Spinal cord (tissue), 10 donors: ENCODE results near the gene SYNGR2. TPM values are rescaled to one million over a fixed set of nuclear protein-coding genes. Genes with fewer than 3 reads are reported as not detected.

Experiments used
- DNase-seq, 6 donors: peaks; one replicate each; pipeline versions ENCODE4 v3.0.0 to v3.0.0-alpha.2; 2013 to 2015; ENCODE audit warnings: low spot score in 6 of 6, low read depth in 4 of 6
- H3K27ac ChIP-seq: one replicate; pipeline ENCODE4 v1.5.1; 2013; ENCODE audit warnings: low read depth, low read length, control low read depth
- H3K27me3 ChIP-seq: one replicate; pipeline ENCODE4 v1.6.1; 2013; ENCODE audit warnings: low read length; ENCODE audit not compliant: control insufficient read depth, insufficient read depth
- H3K36me3 ChIP-seq: one replicate; pipeline ENCODE4 v1.6.1; 2013; ENCODE audit warnings: low read length; ENCODE audit not compliant: control insufficient read depth, insufficient read depth
- H3K4me1 ChIP-seq: one replicate; pipeline ENCODE4 v1.6.1; 2013; ENCODE audit warnings: low read length; ENCODE audit not compliant: control insufficient read depth, insufficient read depth
- H3K4me3 ChIP-seq: one replicate; pipeline ENCODE4 v1.5.1; 2013; ENCODE audit warnings: low read depth, low read length, control low read depth
- H3K9me3 ChIP-seq: one replicate; pipeline ENCODE4 v1.6.1; 2013; ENCODE audit warnings: low read length; ENCODE audit not compliant: control insufficient read depth, insufficient read depth
- WGBS: methylation state at CpG from one replicate; pipeline ENCODE4 v1.1.5; 2013; ENCODE audit warnings: missing lambda C conversion rate; ENCODE audit not compliant: insufficient coverage; 5-methylcytosine and 5-hydroxymethylcytosine counted together
- polyA plus RNA-seq, 2 donors: library from polyadenylated mRNA; unstranded; fragments of 120-200 nt; gene quantifications; one replicate each; pipeline ENCODE4 v1.2.1, GENCODE V29; 2013; ENCODE audit not compliant: insufficient read length in 2 of 2
- total RNA-seq, 2 donors: library from RNA; depleted of rRNA in 1 of 2; stranded (reverse); fragments of 120-200 nt in 1 of 2; fragments of >200 nt in 1 of 2; gene quantifications; one replicate each; pipeline versions ENCODE4 v1.2.3 to v1.2.4, GENCODE V29; 2013 to 2014
- donor health status: healthy.

SYNGR2 gene
- total and polyA plus RNA-seq, 4 donors, result 16.7 to 33.6 (median 21.9) TPM

DNA sequence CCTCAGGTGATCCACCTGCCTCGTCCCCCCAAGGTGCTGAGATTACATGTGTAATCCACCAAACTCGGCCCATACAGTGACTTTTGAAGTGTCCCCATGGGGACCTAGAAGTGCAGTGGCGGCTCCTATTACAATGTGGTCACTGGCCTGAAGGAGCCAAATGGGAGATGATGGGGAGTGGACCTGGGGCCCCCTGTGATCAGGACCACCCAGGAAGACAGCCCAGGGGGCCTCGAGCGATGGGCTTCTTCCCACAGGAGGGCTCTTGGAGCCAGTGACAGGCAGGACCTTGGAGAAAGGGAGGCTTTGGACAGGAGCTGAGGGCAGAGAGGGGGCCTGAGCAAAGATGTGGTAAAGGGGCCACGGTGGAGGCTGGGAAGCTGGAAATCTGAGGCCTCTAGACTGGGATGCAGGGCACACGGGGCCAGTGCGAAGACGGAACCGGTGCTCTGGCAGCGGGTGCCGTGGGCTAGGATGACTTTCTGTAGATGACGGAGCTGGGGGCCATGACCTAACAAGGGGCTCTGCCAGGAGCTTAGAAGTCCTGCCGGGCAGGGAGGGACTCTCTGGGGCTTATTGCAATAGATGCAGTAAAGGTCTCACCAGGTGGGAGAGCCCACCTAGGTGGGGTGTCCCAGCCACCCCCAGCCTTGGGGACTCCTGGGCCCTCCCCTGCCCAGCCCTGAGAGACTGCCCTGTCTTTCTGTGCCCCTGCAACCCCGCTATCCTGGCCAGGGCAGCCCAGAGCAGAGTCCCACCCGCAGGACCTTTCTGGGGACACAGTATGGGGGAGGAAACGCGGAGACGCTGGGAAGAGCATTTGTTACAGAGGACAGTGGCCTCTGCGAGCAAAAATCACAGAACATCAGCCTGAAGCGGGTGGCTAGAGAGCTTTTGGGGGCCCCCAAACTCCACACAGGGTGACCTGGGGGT is 24.9 kb upstream of the SYNGR2 start:
- peaks cover 54% of the 10 kb centered on the region for H3K4me1 ChIP-seq
- H3K27ac ChIP-seq, result peak overlapping the region; percentile 82

DNA sequence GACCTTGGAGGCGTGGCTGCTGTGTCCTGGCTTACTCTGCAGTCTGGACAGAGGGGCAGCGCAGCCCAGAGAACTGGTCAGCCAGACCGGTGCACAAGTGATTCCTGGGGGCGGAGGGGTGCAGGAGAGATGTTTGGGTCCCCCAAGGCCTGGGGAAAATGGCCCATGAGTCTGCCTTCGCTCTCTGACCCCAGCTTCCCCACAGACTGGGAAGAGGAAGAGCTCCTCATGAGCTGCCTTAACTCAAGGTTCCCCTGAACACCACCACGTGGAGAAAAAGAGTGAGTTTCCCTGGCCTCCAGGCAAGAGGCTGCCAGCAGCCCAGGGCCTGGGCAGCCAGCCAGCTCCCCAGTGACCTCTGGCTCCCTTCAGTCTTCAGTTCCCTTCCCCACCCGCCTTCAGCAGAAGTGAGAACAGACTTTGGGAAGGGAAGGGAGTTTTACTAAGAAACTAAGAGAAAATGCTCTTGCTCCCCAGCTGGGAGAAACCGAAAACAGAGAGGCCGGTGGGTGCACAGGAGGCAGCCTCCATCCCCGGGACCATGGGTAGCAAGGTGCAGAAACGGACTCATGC is 24.1 kb upstream of the SYNGR2 start:
- peak overlapping the region; percentile 82 for H3K27ac ChIP-seq
- 75% methylated on average over 9 of the region's 11 CpGs for WGBS
- H3K4me3 ChIP-seq, result no peak overlapping the region
- H3K9me3 ChIP-seq, result no peaks in the 10 kb centered on the region
- peaks cover 54% of the 10 kb centered on the region for H3K4me1 ChIP-seq
- H3K27me3 ChIP-seq, result peaks cover 2% of the 10 kb centered on the region
- peak; percentile 27 to 91 (median 53) for DNase-seq
- H3K36me3 ChIP-seq, result no peaks in the 10 kb centered on the region

More for the DNA sequence above, 24.9 kb upstream of the SYNGR2 start:
- H3K4me3 ChIP-seq, result no peak overlapping the region
- DNase-seq, result no peak
- H3K36me3 ChIP-seq, result no peaks in the 10 kb centered on the region
- 86% methylated on average over 17 of the region's 21 CpGs for whole genome bisulfite sequencing
- H3K9me3 ChIP-seq, result no peaks in the 10 kb centered on the region
- peaks cover 2% of the 10 kb centered on the region for H3K27me3 ChIP-seq

DNA sequence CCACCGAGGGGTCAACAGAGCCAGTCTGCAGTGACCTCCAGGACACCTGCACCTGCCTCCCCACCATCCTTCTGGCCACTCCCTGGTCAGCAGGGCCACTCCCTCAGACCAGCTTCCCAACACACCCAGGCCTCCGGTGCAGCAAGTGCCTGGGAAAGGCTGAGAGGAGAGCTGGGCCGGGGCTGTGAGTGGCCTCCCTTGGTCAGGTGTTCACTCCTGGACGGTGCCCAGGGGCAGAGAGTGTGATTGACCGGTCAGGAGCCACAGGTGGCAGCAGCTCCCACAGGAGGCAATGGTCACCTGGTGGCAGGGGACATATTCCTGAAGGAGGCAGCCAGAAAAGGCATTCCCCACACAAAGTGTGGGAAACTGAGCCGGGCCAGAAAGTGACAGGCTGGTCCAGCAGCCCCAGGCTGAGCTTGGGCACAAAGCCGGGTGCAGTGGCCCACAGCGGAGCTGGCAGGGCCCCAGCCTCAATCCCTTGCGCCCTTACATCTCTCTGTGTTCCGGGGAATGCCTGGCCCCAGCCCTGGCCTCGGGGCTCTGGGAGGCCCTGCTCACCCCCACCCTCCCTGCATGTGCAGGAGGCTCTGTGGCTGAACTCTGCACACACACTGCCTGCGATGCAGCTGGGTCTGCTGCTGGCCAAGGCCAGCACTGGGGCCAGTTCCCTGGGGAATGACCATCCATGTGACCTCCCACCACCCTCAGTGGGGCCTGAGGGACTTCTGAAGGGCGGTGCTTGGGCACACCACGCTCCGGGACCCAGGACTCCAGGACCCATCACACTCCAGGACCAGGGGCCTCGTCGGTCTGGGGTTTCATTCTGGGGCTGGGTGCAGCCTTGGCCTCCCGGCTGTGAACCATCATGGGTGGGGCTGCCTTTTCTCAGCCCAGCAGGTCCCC is 23.4 kb upstream of the SYNGR2 start:
- no peaks in the 10 kb centered on the region for H3K36me3 ChIP-seq
- WGBS, result 62% methylated on average over 18 of the region's 18 CpGs
- DNase-seq, result peak in 1 of 6 donors; percentile 66
- H3K4me3 ChIP-seq, result no peak overlapping the region
- peaks cover 54% of the 10 kb centered on the region for H3K4me1 ChIP-seq
- peak overlapping the region; percentile 82 for H3K27ac ChIP-seq
- H3K27me3 ChIP-seq, result peaks cover 2% of the 10 kb centered on the region
- H3K9me3 ChIP-seq, result no peaks in the 10 kb centered on the region

DNA sequence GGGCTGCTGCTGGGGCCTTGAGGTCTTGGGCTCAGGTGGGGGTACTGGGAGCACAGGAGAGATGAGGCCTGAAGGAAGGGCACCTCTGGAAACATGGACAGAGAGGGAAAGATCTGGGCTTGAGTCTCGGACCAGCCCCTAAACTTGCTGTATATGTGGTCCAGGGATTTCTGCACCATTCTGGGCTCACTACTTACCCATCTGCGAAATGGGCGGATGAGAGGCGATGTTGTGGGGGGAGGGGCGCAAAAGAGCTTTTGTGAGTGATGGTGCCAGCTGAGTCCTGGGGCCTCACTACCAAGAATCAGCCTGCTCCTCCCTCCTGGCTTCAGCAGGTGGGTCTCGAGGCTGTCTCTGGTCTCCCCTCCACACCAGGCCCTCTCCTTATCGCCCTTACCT is 21.9 kb upstream of the SYNGR2 start:
- Histone ChIP-seq H3K4me1 (peaks cover 45% of the 10 kb centered on the region), H3K27me3 (peaks cover 1% of the 10 kb centered on the region), H3K36me3 (no peaks in the 10 kb centered on the region), H3K9me3 (no peaks in the 10 kb centered on the region), H3K4me3 (no peak overlapping the region), H3K27ac (no peak overlapping the region)
- no CpG with 5 or more reads among the region's 7 CpGs for WGBS
- DNase-seq, result no peak

DNA sequence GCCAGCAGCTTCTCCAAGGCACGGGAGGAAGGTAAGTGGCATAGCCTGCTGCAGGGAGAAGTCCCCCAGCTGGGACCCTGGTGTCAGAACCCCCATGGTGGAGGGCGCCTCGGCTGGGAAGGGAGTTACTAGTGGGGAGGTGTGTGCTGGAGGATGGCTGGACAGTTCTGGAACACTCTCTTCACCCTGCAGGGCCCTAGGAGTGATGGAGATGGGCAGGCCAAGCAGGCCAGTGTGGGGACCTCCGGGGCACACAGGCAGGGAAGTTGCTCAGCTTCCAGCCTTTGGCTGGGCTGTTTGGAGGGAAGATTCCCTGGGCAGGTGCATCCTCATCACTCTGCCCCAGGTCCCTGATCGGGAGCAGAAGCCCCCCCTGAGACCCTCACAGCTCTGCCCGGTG is 21.5 kb upstream of the SYNGR2 start:
- Histone ChIP-seq H3K4me1 (peaks cover 41% of the 10 kb centered on the region), H3K36me3 (no peaks in the 10 kb centered on the region), H3K9me3 (no peaks in the 10 kb centered on the region), H3K27ac (no peak overlapping the region), H3K4me3 (no peak overlapping the region), H3K27me3 (no peaks in the 10 kb centered on the region)
- no peak for DNase-seq
- WGBS, result 82% methylated on average over 4 of the region's 6 CpGs

DNA sequence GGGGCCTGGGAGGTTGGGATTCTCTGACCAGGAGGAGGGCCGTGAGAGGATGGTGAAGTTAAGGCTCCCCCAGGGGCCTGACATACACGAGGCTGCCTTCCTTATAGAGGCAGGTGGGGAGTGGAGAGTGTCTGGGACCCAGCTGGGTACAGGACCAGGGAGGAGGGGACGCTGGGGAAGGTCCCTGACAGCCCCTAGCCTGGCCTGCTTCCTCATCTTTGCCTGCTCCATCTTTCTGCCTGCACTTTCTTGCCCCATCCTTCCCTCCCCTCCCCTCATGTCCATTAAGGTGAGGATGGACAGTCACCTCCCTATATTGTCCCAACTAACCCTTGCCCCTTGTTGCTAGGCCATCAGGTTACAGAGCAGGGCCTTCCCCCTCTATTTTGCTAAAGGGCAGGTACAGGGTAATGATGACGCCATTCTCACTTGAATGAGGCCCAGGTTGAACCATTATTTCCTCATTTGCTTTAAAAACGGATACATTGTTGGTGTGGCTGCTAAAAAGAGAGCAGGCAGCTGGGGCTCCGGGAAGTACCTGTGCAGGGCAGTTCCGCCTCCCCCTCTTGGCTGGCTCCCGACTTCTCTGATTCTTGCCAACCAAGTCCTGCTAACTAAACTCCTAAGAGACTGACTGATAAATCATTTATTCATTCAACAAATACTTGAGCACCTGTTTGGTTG is 20.9 kb upstream of the SYNGR2 start:
- no peak overlapping the region for H3K4me3 ChIP-seq
- no peak overlapping the region for H3K27ac ChIP-seq
- WGBS, result 53% methylated on average over 4 of the region's 8 CpGs
- H3K4me1 ChIP-seq, result peaks cover 35% of the 10 kb centered on the region
- no peaks in the 10 kb centered on the region for H3K9me3 ChIP-seq
- DNase-seq, result no peak
- no peaks in the 10 kb centered on the region for H3K36me3 ChIP-seq
- H3K27me3 ChIP-seq, result no peaks in the 10 kb centered on the region

DNA sequence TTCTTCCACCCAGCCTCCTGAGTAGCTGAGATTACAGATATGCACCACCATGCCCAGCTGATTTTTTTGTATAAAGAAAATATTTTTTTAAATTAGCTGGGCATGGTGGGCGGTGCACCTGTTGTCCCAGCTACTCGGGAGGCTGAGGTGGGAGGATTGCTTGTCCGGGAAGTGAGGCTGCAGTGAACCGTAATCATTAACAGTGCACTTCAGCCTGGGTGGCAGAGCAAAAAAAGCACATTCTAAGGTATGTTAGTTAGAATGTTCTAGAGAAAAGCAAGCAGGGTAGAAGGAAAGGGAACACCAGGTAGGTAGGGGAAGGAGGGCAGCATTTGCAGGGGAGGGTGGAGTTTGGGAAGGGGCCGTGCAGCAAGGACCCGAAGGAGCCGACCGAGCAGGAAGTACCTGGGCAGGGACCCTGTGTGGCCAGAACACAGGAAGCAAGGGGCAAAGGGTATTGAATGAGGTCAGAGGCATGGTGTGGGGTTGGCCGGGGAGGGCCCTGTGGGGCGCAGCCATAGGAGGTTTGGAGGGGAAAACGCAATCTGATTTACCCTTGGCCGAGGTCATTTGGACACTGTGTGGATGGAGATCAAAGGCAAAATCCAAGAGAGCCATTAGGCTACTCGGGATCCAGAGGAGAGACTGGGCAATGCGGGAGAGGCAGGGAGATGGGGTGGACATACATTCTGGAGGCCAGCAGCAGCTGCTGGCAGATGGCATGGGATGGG is 19.9 kb upstream of the SYNGR2 start:
- H3K4me3 ChIP-seq, result no peak overlapping the region
- DNase-seq, result no peak
- no peaks in the 10 kb centered on the region for H3K36me3 ChIP-seq
- no peaks in the 10 kb centered on the region for H3K9me3 ChIP-seq
- 84% methylated on average over 14 of the region's 14 CpGs for WGBS
- H3K27ac ChIP-seq, result no peak overlapping the region
- peaks cover 32% of the 10 kb centered on the region for H3K4me1 ChIP-seq
- no peaks in the 10 kb centered on the region for H3K27me3 ChIP-seq

DNA sequence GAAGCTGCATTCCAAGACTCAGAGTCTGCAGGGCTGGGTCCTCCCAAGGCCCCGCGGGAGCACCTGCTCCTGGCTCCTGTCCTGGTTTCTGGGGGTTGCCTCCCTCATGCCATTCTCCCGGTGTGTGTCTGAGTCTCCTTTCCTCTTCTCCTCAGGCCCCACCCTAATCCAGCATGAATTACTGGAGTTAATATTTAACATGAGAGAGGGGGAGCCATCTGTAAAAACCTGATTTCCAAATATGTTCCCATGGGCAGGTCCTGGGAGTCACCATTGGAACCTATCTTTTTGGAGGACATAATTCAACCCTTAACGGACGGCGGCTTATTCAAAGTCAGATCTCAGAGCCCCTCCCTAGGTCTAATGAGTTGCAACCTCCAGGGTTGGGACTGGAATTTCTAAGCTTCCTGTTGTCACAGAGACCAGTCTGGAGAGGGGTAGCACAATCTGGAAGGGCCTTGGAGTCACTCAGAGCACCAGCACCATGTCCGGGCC is 16.8 kb upstream of the SYNGR2 start:
- no peak overlapping the region for H3K27ac ChIP-seq
- no peaks in the 10 kb centered on the region for H3K9me3 ChIP-seq
- DNase-seq, result no peak
- no peaks in the 10 kb centered on the region for H3K36me3 ChIP-seq
- peaks cover 2% of the 10 kb centered on the region for H3K4me1 ChIP-seq
- 82% methylated on average over 6 of the region's 7 CpGs for WGBS
- no peaks in the 10 kb centered on the region for H3K27me3 ChIP-seq
- no peak overlapping the region for H3K4me3 ChIP-seq
